Natural killer cell treated with Interleukin-12 subunit alpha and Interleukin-12 subunit beta and Interleukin-15 and Interleukin-18, amount 100 ng/mL, for 72 hours (primary cell): ENCODE measurements around the gene DDX24. TPM values are rescaled to one million over a fixed set of nuclear protein-coding genes. Genes with fewer than 3 reads are reported as not detected.

ENCODE experiments used
- ATAC-seq, 2 donors: fragments of 150-1000 bp; cut with Tn5 transposase in 1 of 2; sonication (Bioruptor Pico), chemical (Tn5 transposase) in 1 of 2; 2 replicates each; pipeline ENCODE4 v1.10.0; 2021
- DNase-seq: peaks from one replicate; pipeline ENCODE4 v3.0.0; 2022; ENCODE audit warnings: low spot score
- H3K27ac Mint-ChIP-seq, 2 donors: 1 replicate in 1 of 2; 2 replicates in 1 of 2; pipeline ENCODE4 v1.8.0; 2022; ENCODE audit warnings: mixed read lengths in 2 of 2, mild to moderate bottlenecking in 1 of 2, moderate library complexity in 1 of 2
- H3K27me3 Mint-ChIP-seq, 2 donors: 1 replicate in 1 of 2; 2 replicates in 1 of 2; pipeline ENCODE4 v1.8.0; 2022; ENCODE audit warnings: mixed read lengths in 2 of 2
- H3K36me3 Mint-ChIP-seq: one replicate; pipeline ENCODE4 v1.8.0; 2022; ENCODE audit warnings: mixed read lengths
- H3K4me1 Mint-ChIP-seq, 2 donors: 1 replicate in 1 of 2; 2 replicates in 1 of 2; pipeline ENCODE4 v1.8.0; 2022; ENCODE audit warnings: low read depth in 2 of 2, mixed read lengths in 2 of 2, mild to moderate bottlenecking in 1 of 2
- H3K4me3 Mint-ChIP-seq: one replicate; pipeline ENCODE4 v1.8.0; 2022; ENCODE audit warnings: mixed read lengths
- H3K9me3 Mint-ChIP-seq: 2 replicates; pipeline ENCODE4 v1.8.0; 2022; ENCODE audit warnings: mixed read lengths
- total RNA-seq, 2 donors: library from RNA; stranded (reverse); gene quantifications; one replicate each; pipeline ENCODE4 v1.2.3, GENCODE V29; 2022

The DDX24 gene
- total RNA-seq, 2 donors from 2014 or later: 168 to 241 TPM

- ATAC-seq (no peak), DNase-seq (no peak)
- H3K27me3 Mint-ChIP-seq: peaks cover 9 to 18% of the 10 kb centered on the region in 2 donors
- peaks cover 0 to 3% of the 10 kb centered on the region in 2 donors for H3K4me1 Mint-ChIP-seq
- H3K4me3 Mint-ChIP-seq: no peak overlapping the region
- H3K27ac Mint-ChIP-seq: no peak overlapping the region
- H3K9me3 Mint-ChIP-seq: peaks cover 3% of the 10 kb centered on the region
- H3K36me3 Mint-ChIP-seq: no peaks in the 10 kb centered on the region
These were observed 40.5 kb upstream of the DDX24 start for GRCh38 chr14:94121485-94121884.

DNA sequence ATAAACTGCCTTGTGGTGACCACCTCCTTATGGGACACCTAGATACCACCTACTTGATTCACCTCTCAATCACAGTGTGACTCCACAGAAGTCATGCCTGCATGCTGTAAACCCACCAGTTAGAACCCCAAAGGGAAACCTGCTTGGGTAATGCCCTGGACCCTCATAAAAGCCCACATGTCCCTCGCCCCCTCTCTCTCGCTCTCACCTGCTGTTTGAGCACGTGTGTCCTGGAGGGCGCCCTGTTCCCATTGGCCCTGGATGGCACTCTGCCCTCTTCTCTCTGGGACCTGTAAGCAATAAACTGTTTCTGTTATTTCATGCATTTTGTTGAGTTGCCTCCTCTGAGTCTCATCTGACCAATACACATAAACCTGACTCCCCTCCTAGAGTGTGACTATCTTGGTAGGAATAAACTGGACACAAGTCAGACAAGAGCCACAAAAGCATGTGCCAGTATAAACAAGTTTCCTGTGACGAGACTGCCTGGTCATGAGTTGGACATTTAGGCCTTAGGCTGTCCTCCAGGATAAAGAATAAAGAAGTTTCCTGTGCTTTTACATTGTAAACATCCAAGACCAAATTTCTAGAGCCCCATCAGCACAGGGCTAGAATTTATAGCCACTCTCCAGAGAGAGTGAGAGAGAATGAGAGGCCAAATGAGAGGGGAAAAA is 39.8 kb upstream of the DDX24 start:
- Mint-ChIP-seq H3K36me3 (no peaks in the 10 kb centered on the region), H3K27ac (no peak overlapping the region), H3K9me3 (peaks cover 3% of the 10 kb centered on the region), H3K4me1 (peaks cover 0 to 3% of the 10 kb centered on the region in 2 donors), H3K27me3 (peaks cover 12 to 18% of the 10 kb centered on the region in 2 donors), H3K4me3 (no peak overlapping the region)
- ATAC-seq (no peak), DNase-seq (no peak)

GRCh38 chr14:94119071-94119470 is 38.1 kb upstream of the DDX24 start:
- H3K27me3 Mint-ChIP-seq: peaks cover 25 to 27% of the 10 kb centered on the region in 2 donors
- no peaks in the 10 kb centered on the region for H3K36me3 Mint-ChIP-seq
- H3K9me3 Mint-ChIP-seq: peaks cover 3% of the 10 kb centered on the region
- peaks cover 0 to 3% of the 10 kb centered on the region in 2 donors for H3K4me1 Mint-ChIP-seq
- DNase-seq (no peak), ATAC-seq (no peak)
- no peak overlapping the region for H3K4me3 Mint-ChIP-seq
- H3K27ac Mint-ChIP-seq: no peak overlapping the region

GRCh38 chr14:94117856-94118255 is 36.9 kb upstream of the DDX24 start:
- no peaks in the 10 kb centered on the region for H3K36me3 Mint-ChIP-seq
- no peak for ATAC-seq
- no peak overlapping the region for H3K4me3 Mint-ChIP-seq
- H3K9me3 Mint-ChIP-seq: peaks cover 3% of the 10 kb centered on the region
- no peak for DNase-seq
- H3K27ac Mint-ChIP-seq: no peak overlapping the region
- peaks cover 26 to 27% of the 10 kb centered on the region in 2 donors for H3K27me3 Mint-ChIP-seq
- peaks cover 0 to 3% of the 10 kb centered on the region in 2 donors for H3K4me1 Mint-ChIP-seq

DNA sequence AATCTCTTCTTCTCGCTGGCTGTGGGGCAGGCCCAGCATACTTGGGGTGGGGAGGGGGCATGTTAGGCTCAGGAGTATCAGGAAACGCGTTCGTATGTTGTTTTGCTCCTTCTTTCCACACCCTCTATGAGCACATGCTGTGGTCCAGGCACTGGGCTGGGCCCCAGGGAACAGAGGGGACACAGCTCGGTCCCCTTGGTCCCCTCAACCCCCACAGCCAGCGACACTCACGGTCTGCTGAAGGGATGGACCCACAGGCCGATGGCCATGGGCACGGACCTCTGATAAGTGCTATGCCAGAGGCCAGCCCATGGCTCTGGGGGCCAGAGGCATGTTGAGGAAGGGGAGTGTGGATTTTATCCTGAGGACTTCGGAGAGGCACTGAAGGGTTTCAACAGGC is 35.7 kb upstream of the DDX24 start:
- Mint-ChIP-seq H3K27me3 (peaks cover 25 to 26% of the 10 kb centered on the region in 2 donors), H3K36me3 (no peaks in the 10 kb centered on the region), H3K4me1 (peaks cover 0 to 3% of the 10 kb centered on the region in 2 donors), H3K4me3 (no peak overlapping the region), H3K9me3 (peaks cover 3% of the 10 kb centered on the region), H3K27ac (no peak overlapping the region)
- no peak for DNase-seq
- no peak for ATAC-seq

GRCh38 chr14:94115631-94116030 is 34.6 kb upstream of the DDX24 start:
- Mint-ChIP-seq H3K4me3 (no peak overlapping the region), H3K4me1 (peaks cover 0 to 3% of the 10 kb centered on the region in 2 donors), H3K9me3 (no peaks in the 10 kb centered on the region), H3K27ac (no peak overlapping the region), H3K36me3 (no peaks in the 10 kb centered on the region), H3K27me3 (peaks cover 19 to 26% of the 10 kb centered on the region in 2 donors)
- DNase-seq: no peak
- ATAC-seq: peak in 1 of 2 donors; percentile 22

GRCh38 chr14:94115058-94115591 is 34.1 kb upstream of the DDX24 start:
- Mint-ChIP-seq H3K27ac (no peak overlapping the region), H3K36me3 (no peaks in the 10 kb centered on the region), H3K9me3 (no peaks in the 10 kb centered on the region), H3K27me3 (peaks cover 16 to 26% of the 10 kb centered on the region in 2 donors), H3K4me1 (peaks cover 0 to 3% of the 10 kb centered on the region in 2 donors), H3K4me3 (no peak overlapping the region)
- DNase-seq (no peak), ATAC-seq (no peak)

GRCh38 chr14:94114589-94115057 is 33.6 kb upstream of the DDX24 start:
- Mint-ChIP-seq H3K36me3 (no peaks in the 10 kb centered on the region), H3K27me3 (peaks cover 16 to 26% of the 10 kb centered on the region in 2 donors), H3K27ac (no peak overlapping the region), H3K9me3 (no peaks in the 10 kb centered on the region), H3K4me1 (peaks cover 0 to 3% of the 10 kb centered on the region in 2 donors), H3K4me3 (no peak overlapping the region)
- ATAC-seq (no peak), DNase-seq (no peak)

GRCh38 chr14:94113908-94114588 is 33.0 kb upstream of the DDX24 start:
- H3K9me3 Mint-ChIP-seq: no peaks in the 10 kb centered on the region
- H3K27me3 Mint-ChIP-seq: peaks cover 16 to 26% of the 10 kb centered on the region in 2 donors
- peaks cover 0 to 3% of the 10 kb centered on the region in 2 donors for H3K4me1 Mint-ChIP-seq
- no peak for ATAC-seq
- DNase-seq: no peak
- H3K4me3 Mint-ChIP-seq: no peak overlapping the region
- H3K36me3 Mint-ChIP-seq: no peaks in the 10 kb centered on the region
- H3K27ac Mint-ChIP-seq: no peak overlapping the region

DNA sequence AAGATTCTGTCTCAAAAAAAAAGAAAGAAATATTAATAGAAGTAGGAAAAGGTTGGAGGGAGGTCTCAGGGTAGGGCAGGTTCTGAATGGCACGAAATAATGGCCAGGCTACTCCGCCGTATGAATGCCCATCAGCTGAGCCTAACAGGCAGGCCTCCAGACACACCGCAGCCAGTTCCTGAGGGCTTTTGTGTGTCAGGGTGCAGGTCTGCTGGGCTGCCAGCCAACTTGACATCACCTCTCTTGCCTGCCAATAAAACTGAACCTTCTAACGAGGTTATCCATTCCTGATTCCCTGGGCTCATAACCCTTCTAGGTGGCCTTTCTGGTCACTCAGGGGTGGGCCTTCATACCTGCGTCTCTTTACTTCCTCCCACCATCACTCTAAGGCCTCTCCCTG is 32.5 kb upstream of the DDX24 start:
- H3K9me3 Mint-ChIP-seq: no peaks in the 10 kb centered on the region
- H3K27ac Mint-ChIP-seq: no peak overlapping the region
- ATAC-seq (no peak), DNase-seq (no peak)
- H3K27me3 Mint-ChIP-seq: peaks cover 16 to 26% of the 10 kb centered on the region in 2 donors
- no peaks in the 10 kb centered on the region for H3K36me3 Mint-ChIP-seq
- no peak overlapping the region for H3K4me3 Mint-ChIP-seq
- peaks cover 0 to 3% of the 10 kb centered on the region in 2 donors for H3K4me1 Mint-ChIP-seq

GRCh38 chr14:94113073-94113472 is 32.1 kb upstream of the DDX24 start:
- Mint-ChIP-seq H3K27me3 (peaks cover 14 to 26% of the 10 kb centered on the region in 2 donors), H3K27ac (no peak overlapping the region), H3K4me3 (no peak overlapping the region), H3K9me3 (no peaks in the 10 kb centered on the region), H3K36me3 (no peaks in the 10 kb centered on the region), H3K4me1 (peaks cover 0 to 2% of the 10 kb centered on the region in 2 donors)
- ATAC-seq (no peak), DNase-seq (no peak)

- H3K27me3 Mint-ChIP-seq: peaks cover 10 to 22% of the 10 kb centered on the region in 2 donors
These were observed 31.6 kb upstream of the DDX24 start for GRCh38 chr14:94112513-94113063.

GRCh38 chr14:94111276-94112095 is 30.5 kb upstream of the DDX24 start:
- ATAC-seq: no peak
- H3K27me3 Mint-ChIP-seq: peaks cover 9 to 16% of the 10 kb centered on the region in 2 donors
- no peaks in the 10 kb centered on the region for H3K36me3 Mint-ChIP-seq
- no peaks in the 10 kb centered on the region for H3K9me3 Mint-ChIP-seq
- H3K27ac Mint-ChIP-seq: no peak overlapping the region
- no peak for DNase-seq
- H3K4me1 Mint-ChIP-seq: no peaks in the 10 kb centered on the region
- H3K4me3 Mint-ChIP-seq: no peak overlapping the region

More at GRCh38 chr14:94112513-94113063, 31.6 kb upstream of the DDX24 start:
- no peak overlapping the region for H3K27ac Mint-ChIP-seq
- no peaks in the 10 kb centered on the region for H3K9me3 Mint-ChIP-seq
- ATAC-seq (no peak), DNase-seq (no peak)
- H3K36me3 Mint-ChIP-seq: no peaks in the 10 kb centered on the region
- H3K4me3 Mint-ChIP-seq: no peak overlapping the region
- no peaks in the 10 kb centered on the region for H3K4me1 Mint-ChIP-seq
